Epidermal melanocyte (primary cell): ENCODE results near the gene COL15A1.
"Not testable (repeated sequence)": the region's sequence is repeated elsewhere in the genome, so short reads cannot be mapped to it uniquely, and the experiment has no call there.

ENCODE experiments used
- DNase-seq: peaks from one replicate; pipeline ENCODE4 v3.0.0; 2011; ENCODE audit warnings: low spot score; ENCODE audit not compliant: insufficient read length

COL15A1 gene

GRCh38 chr9:98992885-98993569, 49.3 kb downstream of the COL15A1 start:
- DNase-seq = no peak

GRCh38 chr9:98993570-98993945, 49.9 kb downstream of the COL15A1 start:
- no peak for DNase-seq

GRCh38 chr9:98994172-98995058, 50.7 kb downstream of the COL15A1 start:
- no peak for DNase-seq

GRCh38 chr9:98995059-98995671, 51.5 kb downstream of the COL15A1 start:
- no peak for DNase-seq

- DNase-seq = no peak
Measured at GRCh38 chr9:98995971-98996504, 52.3 kb downstream of the COL15A1 start.

GRCh38 chr9:98997604-98998003, 53.9 kb downstream of the COL15A1 start:
- no peak for DNase-seq

GRCh38 chr9:98998441-98999151, 54.9 kb downstream of the COL15A1 start:
- DNase-seq = peak; percentile 77

- DNase-seq = no peak
Measured at GRCh38 chr9:98999152-98999525, 55.4 kb downstream of the COL15A1 start.

- peak; percentile 46 for DNase-seq
Measured at GRCh38 chr9:99000476-99001395, 57.0 kb downstream of the COL15A1 start.

GRCh38 chr9:99001892-99002291, 58.2 kb downstream of the COL15A1 start:
- DNase-seq = no peak

GRCh38 chr9:99002706-99003105, 59.0 kb downstream of the COL15A1 start:
- DNase-seq = no peak

GRCh38 chr9:99003308-99003707, 59.6 kb downstream of the COL15A1 start:
- no peak for DNase-seq

GRCh38 chr9:99004115-99004514, 60.4 kb downstream of the COL15A1 start:
- DNase-seq = no peak

- no peak for DNase-seq
Measured at GRCh38 chr9:99004717-99005460, 61.2 kb downstream of the COL15A1 start.

- DNase-seq = no peak
Measured at GRCh38 chr9:99005651-99006050, 61.9 kb downstream of the COL15A1 start.

GRCh38 chr9:99006511-99006910, 62.8 kb downstream of the COL15A1 start:
- no peak for DNase-seq

GRCh38 chr9:99006979-99007378, 63.3 kb downstream of the COL15A1 start:
- no peak for DNase-seq

GRCh38 chr9:99008203-99008602, 64.5 kb downstream of the COL15A1 start:
- DNase-seq = no peak

- not testable (repeated sequence) for DNase-seq
Measured at GRCh38 chr9:99010393-99010792, 66.7 kb downstream of the COL15A1 start.
